OCI-M2 (cell line): ENCODE data around the gene C1orf226.
"Not testable (repeated sequence)": the region's sequence is repeated elsewhere in the genome, so short reads cannot be mapped to it uniquely, and the experiment has no call there.

Experiments used
- DNase-seq: peaks from one replicate; lab custom pipeline; 2025; ENCODE audit not compliant: unreplicated experiment; lab: John Stamatoyannopoulos, UW

Gene C1orf226

DNA sequence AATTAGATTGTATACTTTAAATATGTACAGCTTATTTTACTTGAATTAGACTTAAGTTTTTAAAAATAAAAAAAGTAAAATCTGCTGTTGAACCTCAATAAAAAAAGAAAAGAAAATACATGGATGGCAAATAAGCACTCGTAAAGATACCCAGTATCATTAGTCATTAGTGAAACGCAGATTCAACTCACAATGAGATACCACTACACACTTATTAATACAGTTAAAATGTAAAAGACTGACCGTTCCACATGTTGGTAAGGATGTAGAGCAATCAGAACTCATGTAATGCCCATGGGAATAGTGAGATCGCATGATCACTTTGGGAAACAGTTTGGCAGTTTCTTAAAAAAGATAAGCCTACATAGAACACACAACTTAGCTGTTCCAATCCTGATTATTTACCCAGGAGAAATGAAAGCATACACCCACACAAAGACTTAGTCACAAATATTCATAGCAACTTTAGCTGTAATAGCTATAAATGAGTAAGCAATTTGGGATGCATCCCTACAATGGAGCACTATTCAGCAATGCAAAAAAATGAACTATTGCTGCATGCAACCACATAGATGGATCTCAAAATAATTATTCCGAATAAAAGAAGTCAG, 23.1 kb downstream of the C1orf226 start:
- DNase-seq = no peak

DNA sequence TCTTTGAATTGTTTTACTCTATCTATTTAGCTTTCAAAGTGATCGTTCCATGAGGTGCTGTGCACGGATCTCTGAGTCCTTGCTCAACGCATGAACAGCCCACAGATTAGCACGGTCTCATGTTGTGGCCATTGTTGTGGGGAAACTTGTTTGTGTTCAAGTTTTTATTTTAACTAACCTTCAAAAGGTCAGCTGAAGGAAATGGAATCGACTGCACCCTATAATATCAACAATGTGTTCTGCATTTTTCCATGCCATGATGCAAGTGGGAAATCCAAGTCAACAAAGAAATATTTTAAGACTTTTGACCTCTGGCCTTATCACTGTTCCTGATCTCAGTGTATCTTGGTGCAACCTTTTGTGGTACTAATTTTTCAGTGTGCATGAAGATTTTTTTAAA, 24.3 kb downstream of the C1orf226 start:
- no peak for DNase-seq

DNA sequence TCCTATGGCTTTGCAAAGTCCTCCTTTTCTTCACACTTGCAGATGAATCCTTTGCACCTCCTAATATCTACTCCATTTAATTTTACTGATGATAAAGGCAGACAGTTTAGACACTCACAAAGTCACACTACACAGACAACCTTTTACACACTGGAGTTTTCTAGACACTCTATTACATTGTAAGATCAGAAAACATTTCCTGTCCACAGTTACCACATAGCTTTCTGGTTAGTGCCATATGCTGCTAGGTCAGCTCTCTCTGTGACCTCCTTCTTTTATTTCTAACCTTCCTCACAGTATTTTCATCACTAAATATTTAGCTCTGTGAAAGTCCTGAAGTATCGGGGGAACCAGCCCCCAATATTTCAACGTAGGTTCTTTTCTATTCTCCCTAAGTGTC, 25.3 kb downstream of the C1orf226 start:
- DNase-seq = no peak

DNA sequence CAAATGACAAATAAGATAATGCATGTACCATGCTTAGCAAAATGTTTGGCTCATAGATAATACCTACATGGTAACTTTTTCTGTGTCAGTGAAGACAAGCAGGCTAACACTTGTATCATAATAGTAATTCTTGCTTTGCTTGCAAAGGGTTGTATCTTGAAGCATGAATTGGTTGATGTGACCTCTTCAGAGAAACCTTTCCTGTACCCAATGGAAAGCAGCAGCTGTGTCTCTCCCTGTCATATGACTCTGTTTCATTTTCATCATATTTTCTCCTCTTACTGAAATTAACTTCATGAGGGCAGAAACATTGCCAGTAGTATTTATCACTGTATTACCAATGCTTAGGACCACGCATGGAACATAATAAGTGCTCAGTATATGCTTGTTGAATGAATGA, 26.0 kb downstream of the C1orf226 start:
- DNase-seq = no peak

DNA sequence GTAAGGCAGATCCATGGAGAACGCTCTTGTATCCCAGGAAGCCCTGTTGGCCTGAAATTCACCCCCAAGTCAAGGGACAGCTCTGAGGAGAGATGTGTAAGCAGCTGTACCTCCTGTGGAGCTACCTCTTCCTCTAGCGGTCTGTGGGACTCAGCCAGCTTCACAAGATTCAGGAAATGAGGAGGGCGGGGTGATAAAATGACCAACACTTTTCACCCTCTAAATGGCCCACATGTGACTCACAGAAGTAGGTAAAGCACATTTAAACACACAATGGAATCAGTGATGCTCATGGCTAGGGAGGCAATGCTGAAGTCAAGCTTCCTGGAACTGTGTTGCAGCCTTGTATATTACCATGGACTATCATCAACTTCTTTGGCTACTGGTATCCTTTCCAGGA, 30.5 kb downstream of the C1orf226 start, which contains the start of gene SH2D1B:
Gene SH2D1B, minus strand, starts transcription at position 135 of the 400 bp plus-strand sequence. Its CDS starts 120 bp downstream, at position 15.
- DNase-seq = no peak

DNA sequence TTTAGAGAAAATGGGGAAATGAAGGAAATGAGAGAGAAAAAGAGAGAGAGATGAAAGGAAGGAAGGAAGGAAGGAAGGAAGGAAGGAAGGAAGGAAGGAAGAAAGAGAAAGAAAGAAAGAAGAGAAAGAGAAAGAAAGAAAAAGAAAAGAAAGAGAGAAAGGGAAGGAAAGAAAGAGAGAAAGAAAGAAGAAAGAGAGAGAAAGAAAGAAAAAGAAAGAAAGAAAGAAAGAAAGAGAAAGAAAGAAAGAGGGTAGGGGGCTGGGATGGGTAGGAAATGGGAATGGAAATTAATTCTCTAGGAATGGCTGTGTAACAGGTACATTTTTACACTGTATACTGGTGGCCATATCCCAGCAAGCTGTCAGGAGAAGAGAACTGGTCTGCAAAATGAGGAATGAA, 34.7 kb downstream of the C1orf226 start:
- no peak for DNase-seq

DNA sequence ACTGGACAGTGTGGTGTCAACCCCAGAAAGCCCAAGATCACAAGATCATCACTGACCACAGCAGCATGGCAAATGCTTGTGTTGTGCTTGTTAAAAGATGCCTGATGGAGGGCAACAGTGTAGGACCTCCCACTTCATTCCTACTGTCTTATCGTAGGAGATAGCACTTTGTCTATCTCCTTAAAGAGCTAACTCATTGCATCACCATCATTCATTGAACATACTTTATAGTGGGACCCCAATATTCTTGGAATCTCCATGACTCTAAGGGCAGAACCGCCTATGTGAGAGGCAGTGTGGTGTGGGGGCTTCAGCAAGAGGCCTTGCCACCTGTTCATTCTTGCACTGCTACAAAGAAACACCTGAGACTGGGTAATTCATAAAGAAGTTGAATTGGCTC, 35.4 kb downstream of the C1orf226 start:
- DNase-seq = no peak

DNA sequence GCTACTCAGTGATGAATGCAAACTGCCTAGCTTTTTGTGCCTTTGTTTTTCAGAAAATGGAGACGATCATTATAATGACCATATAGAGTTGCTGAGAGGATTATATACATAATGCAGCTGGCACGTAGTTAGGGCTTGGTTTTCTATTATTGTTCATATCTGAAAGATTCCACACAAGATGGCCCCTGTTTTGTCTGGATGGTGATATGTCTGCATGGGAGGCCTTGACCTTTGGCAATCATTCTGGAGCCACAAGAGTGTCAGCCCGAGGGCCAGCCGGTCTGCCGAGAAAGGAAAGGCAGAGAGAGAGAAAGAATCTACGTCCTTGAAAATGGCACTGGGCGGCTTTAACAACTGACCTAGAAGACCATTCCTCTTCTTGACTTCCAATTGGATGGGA, 36.1 kb downstream of the C1orf226 start:
- DNase-seq = no peak

DNA sequence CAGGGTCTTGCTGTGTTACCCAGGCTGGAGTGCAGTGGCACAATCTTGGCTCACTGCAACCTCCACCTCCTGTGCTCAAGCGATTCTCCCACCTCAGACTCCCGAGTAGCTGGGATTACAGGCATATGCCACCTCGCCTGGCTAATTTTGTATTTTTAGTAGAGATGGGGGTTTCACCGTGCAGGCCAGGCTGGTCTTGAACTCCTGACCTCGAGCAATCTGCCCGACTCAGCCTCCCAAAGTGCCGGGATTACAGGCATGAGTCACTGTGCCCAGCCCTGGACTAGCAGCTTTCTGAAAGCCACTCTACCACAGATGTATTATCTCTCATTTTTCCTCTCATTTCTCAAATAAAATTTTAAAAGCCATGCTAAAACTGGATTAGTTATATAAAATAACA, 37.1 kb downstream of the C1orf226 start:
- not testable (repeated sequence) for DNase-seq

DNA sequence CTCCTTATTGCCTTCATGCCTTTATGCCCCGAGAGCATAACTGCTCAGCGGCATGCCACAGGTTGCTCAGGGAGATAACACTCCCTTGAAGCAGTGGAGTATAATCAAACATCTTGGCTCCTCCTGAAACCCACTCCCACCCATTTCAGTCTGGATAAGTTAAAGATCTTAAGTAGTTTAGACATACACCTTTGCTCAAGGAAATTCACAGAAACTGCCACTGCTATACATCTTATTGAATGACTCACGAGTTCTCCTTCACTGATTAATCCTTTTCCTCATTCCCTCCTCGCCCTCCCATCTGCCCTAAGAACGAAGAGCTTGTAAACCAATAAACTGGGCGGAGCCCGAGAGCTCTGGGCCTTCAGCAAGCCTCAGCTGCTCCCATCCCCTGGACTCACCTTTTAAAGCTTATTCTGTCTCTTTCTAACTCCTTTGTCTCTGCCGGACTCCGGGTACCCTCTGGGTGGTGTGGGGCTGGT, 38.0 kb downstream of the C1orf226 start:
- not testable (repeated sequence) for DNase-seq

DNA sequence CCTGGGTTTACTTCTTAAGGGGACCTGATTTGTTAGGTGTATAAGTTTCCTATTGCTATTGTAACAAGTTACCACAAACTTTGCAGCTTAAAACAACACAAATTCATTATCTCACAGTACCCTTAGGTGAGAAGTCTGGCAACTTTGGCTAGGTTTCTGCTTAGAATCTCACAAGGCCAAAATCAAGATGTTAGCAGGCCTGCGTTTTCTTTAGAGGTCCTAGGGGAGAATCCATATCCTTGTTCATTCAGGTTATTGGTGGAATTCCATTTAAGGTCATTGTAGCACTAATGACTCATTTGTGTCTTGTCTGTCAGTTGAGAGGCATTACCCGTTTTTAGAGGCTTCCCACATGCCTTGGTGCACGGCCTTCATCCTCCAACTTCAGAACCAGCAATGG, 38.6 kb downstream of the C1orf226 start:
- no peak for DNase-seq

DNA sequence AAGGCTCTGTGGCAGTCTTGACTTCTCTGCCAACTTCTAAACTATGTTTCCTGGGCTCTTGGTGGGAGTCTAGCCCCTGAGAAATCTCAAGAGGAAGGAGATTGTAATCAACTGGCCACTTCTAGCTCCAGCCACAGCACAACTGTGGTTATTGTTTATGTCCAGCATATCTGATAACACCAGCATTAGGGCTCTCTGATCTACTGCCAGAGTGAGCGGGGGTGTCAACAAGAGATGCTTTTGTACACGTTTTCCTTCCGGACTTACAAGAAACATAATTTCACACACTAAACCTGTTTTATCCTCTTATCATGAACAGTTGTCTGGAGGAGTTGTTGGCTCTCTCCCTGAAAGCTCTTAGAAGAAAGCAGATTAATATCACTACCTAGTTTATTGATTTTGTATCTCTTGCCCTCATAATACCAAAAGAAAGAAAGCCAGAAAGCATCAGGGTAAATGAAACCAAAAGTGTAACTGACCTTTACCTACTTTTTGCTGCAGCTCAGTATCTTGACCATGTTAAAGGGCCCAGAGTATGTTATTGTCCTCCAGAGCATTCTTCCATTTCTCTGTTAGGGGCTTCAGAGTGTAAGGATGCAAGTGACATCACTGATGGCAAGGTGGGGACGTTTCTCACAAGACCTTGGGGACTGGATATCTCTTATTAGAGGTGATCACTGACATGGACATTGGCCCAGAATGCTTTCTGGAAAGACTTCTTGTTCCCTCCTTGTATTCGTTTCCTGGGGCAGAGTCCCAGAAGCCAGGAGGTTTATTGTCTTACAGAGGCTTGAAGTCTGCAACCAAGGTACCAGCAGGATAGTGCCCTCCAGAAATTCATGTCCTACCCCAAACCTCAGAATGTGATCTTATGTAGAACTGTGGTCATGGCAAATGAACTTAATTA, 40.0 kb downstream of the C1orf226 start:
- DNase-seq = no peak

DNA sequence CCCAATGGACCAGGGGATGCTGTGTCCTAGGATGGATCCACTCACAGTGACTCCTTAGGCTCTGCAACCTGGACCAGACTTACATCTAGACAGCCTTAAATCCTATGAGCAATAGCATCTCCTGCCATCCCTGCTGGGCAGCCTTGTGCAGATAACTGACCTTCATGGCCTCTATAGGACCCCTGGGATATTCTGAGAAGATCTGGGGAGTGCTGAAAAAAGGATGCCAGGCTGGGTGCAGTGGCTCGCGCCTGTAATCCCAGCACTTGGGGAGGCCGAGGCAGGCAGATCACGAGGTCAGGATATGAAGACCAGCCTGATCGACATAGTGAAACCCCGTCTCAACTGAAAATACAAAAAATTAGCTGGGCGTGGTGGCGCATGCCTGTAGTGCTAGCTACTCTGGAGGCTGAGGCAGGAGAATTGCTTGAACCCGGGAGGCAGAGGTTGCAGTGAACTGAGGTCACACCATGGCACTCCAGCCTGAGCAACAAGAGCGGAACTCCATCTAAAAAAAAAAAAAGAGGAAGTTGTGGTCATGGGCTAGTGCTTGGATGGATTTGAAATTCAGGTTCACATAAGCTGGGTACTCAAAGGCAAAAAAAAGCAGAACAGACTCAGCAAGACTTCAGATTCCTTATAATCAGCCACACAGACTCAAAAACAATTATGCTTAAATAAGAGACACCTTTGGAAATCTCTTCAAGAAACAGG, 41.3 kb downstream of the C1orf226 start:
- no peak for DNase-seq

DNA sequence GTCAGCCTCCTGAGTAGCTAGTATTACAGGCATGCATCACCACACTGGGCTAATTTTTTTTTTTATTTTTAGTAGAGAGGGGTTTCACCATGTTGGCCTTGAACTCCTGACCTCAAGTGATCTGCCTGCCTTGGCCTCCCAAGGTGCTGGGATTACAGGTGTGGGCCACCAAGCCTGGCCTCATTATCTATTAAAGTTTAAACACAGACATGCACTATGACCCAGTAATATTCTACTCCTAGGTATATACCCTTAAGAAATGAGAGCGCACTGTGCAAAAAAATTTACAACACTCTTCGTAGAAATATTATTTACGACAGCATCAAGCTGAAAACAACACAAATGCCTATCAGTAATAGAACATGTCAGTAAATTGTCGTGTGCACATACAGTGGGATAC, 49.1 kb downstream of the C1orf226 start:
- no peak for DNase-seq

DNA sequence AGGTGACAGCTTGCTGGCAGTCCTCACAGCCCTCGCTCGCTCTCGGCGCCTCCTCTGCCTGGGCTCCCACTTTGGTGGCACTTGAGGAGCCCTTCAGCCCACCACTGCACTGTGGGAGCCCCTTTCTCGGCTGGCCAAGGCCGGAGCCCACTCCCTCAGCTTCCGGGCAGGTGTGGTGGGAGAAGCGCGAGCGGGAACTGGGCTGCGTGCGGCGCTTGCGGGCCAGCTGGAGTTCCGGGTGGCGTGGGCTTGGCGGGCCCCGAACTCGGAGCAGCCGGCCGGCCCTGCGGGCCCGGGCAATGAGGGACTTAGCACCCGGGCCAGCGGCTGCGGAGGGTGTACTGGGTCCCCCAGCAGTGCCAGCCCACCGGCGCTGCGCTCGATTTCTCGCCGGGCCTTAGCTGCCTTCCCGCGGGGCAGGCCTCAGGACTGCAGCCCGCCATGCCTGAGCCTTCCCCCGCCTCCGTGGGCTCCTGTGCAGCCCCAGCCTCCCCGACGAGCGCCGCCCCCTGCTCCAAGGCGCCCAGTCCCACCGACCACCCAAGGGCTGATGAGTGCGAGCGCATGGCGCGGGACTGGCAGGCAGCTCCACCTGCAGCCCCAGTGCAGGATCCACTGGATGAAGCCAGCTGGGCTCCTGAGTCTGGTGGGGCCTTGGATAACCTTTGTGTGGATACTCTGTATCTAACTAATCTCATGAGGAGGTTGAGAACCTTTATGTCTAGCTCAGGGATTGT, 51.6 kb downstream of the C1orf226 start:
- DNase-seq = not testable (repeated sequence)
